Embryonic facial prominence (tissue), 1 donor: ENCODE results near the gene WT1.

ENCODE experiments used
- DNase-seq: peaks from one replicate; pipeline ENCODE4 v3.0.0-alpha.2; 2016; ENCODE audit errors: extremely low spot score

The WT1 gene

GRCh38 chr11:32438346-32438865 lies 3.1 kb upstream of the WT1 start:
- no peak for DNase-seq

GRCh38 chr11:32437495-32438345 lies 2.4 kb upstream of the WT1 start:
- DNase-seq, result no peak

- no peak for DNase-seq
Observed at GRCh38 chr11:32436751-32437494, 1.6 kb upstream of the WT1 start.

- DNase-seq, result no peak
Observed at GRCh38 chr11:32435942-32436750, 807 bp upstream of the WT1 start.

- DNase-seq, result no peak
Observed at GRCh38 chr11:32435152-32435480, 223 bp downstream of the WT1 start.

- DNase-seq, result no peak
Observed at GRCh38 chr11:32434356-32435151, 785 bp downstream of the WT1 start.

GRCh38 chr11:32433914-32434355 lies 1.4 kb downstream of the WT1 start:
- no peak for DNase-seq

- DNase-seq, result no peak
Observed at GRCh38 chr11:32433101-32433913, 2.0 kb downstream of the WT1 start.

GRCh38 chr11:32432565-32432964 lies 2.8 kb downstream of the WT1 start:
- no peak for DNase-seq

GRCh38 chr11:32430568-32431381 lies 4.6 kb downstream of the WT1 start:
- DNase-seq, result no peak

- DNase-seq, result no peak
Observed at GRCh38 chr11:32429477-32429876, 5.9 kb downstream of the WT1 start.

- no peak for DNase-seq
Observed at GRCh38 chr11:32428665-32429303, 6.6 kb downstream of the WT1 start.

- no peak for DNase-seq
Observed at GRCh38 chr11:32427935-32428664, 7.2 kb downstream of the WT1 start.

GRCh38 chr11:32427616-32427934 lies 7.8 kb downstream of the WT1 start:
- no peak for DNase-seq

GRCh38 chr11:32426819-32427615 lies 8.3 kb downstream of the WT1 start:
- DNase-seq, result peak; percentile 23

- no peak for DNase-seq
Observed at GRCh38 chr11:32426192-32426591, 9.1 kb downstream of the WT1 start.

- DNase-seq, result no peak
Observed at GRCh38 chr11:32425761-32426160, 9.6 kb downstream of the WT1 start.

- no peak for DNase-seq
Observed at GRCh38 chr11:32422545-32422944, 12.8 kb downstream of the WT1 start.
